ENCODE measurements around the gene TENM4. TPM values are rescaled to one million over a fixed set of nuclear protein-coding genes. Genes with fewer than 3 reads are reported as not detected.

The TENM4 gene
- total and polyA plus RNA-seq, 2 of the 8 experiments (the other 6 are each of a cell fraction or from before 2014, with no cell fraction given), result 3.5 to 7.2 TPM

- FAIRE-seq, result peak; percentile 50
- CTCF ChIA-PET (ENCODE audit: partially characterized antibody), result interaction anchor here (0.5 to 7.1 kb wide), 14 partner anchors 10 to 758 kb away, joined by 3 to 85 read pairs (median 3); no protein-coding TSS in a partner anchor
- H3K27me3 ChIP-seq (replicated peaks in 1 of 4; ENCODE audit: control insufficient read depth in 3 of 4, extremely low read depth in 1 of 4, insufficient read depth in 3 of 4, low read length in 3 of 4), result no peaks in the 10 kb centered on the region
- TF ChIP-seq USF2 (IDR thresholded peaks at IDR 0.05; ENCODE audit: low read length) (no peak), MAX (IDR thresholded peaks at IDR 0.05) (no peak), TEAD4 (IDR thresholded peaks at IDR 0.05; ENCODE audit: low read depth, low read length) (peak; percentile 95), EGR1 (IDR thresholded peaks at IDR 0.05; ENCODE audit: borderline replicate concordance, low read depth, low read length) (no peak), FOSL1 (IDR thresholded peaks at IDR 0.05; ENCODE audit: insufficient read depth, low read depth, low read length) (no peak), TCF12 (IDR thresholded peaks at IDR 0.05; ENCODE audit: low read depth, low read length) (no peak), GTF2F1 (IDR thresholded peaks at IDR 0.05; ENCODE audit: borderline replicate concordance, low read depth, low read length) (no peak)
These were observed 353.4 kb downstream of the TENM4 start for GRCh38 chr11:79087238-79087960.

More at GRCh38 chr11:79087238-79087960, 353.4 kb downstream of the TENM4 start:
- H3K79me2 ChIP-seq (ENCODE audit: control insufficient read depth in 1 of 2, insufficient read depth in 2 of 2, low read length in 2 of 2), result no peaks in the 10 kb centered on the region
- peak overlapping the region; percentile 40 for H4K91ac ChIP-seq (replicated peaks; ENCODE audit: insufficient read length, low read length)
- H4K20me1 ChIP-seq (replicated peaks in 1 of 2; ENCODE audit: control insufficient read depth in 1 of 2, insufficient read depth in 2 of 2, low read length in 2 of 2), result no peaks in the 10 kb centered on the region
- peak overlapping the region; percentile 38; the same call in 1 of the 2 replicates for H2BK20ac ChIP-seq (ENCODE audit: low read length)
- 0 out of 2 replicates have a peak overlapping the region, but pooled peaks have one; percentile 48 for H2BK15ac ChIP-seq (ENCODE audit: low read length)
- H3K4me1 ChIP-seq (replicated peaks in 1 of 4; ENCODE audit: control insufficient read depth in 3 of 4, insufficient read depth in 4 of 4, low read length in 3 of 4), result peaks cover 8 to 21% (median 15%) of the 10 kb centered on the region in 4 experiments
- H4K8ac ChIP-seq (ENCODE audit: extremely low read depth, insufficient read depth, low read length), result peak overlapping the region; percentile 92; the same call in 1 of the 2 replicates
- no peak overlapping the region for H2BK120ac ChIP-seq (replicated peaks; ENCODE audit: low read depth, low read length)
- peak overlapping the region; percentile 29 to 43 for H3K4me2 ChIP-seq (ENCODE audit: insufficient read depth in 1 of 2, low read depth in 2 of 2, low read length in 2 of 2)
- H3K4me3 ChIP-seq (ENCODE audit: extremely low read depth in 1 of 4, insufficient read depth in 2 of 4, low read depth in 3 of 4, low read length in 4 of 4), result no peak overlapping the region
- H3K14ac ChIP-seq (ENCODE audit: insufficient read length), result no peak overlapping the region
- no peaks in the 10 kb centered on the region for H3K23me2 ChIP-seq (ENCODE audit: low read depth, low read length)
- H2BK12ac ChIP-seq (ENCODE audit: low read depth, low read length), result no peak overlapping the region; the same call in 1 of the 2 replicates
- no peak overlapping the region for H2AFZ ChIP-seq (ENCODE audit: low read length)
- peak overlapping the region; percentile 54; the same call in 1 of the 2 replicates for H3K18ac ChIP-seq (ENCODE audit: extremely low read depth, low read length)
- H4K5ac ChIP-seq (ENCODE audit: insufficient read length, low read depth, low read length), result no peak overlapping the region
- H3K4ac ChIP-seq (replicated peaks; ENCODE audit: insufficient read length, low read depth, low read length), result no peak overlapping the region
- H3K27ac ChIP-seq (ENCODE audit: low read depth, low read length), result no peak overlapping the region
- no peaks in the 10 kb centered on the region for H3K79me1 ChIP-seq (ENCODE audit: low read depth, low read length)
- H3K9me3 ChIP-seq (ENCODE audit: insufficient read depth in 2 of 2, low read depth in 1 of 2, low read length in 1 of 2), result no peaks in the 10 kb centered on the region
- H3K9ac ChIP-seq (replicated peaks in 1 of 4; ENCODE audit: extremely low read depth in 1 of 4, low read depth in 3 of 4, low read length in 3 of 4), result no peak overlapping the region
- 56% methylated on average over 9 of the region's 9 CpGs; no CpG with 5 or more reads in 1 of the 2 experiments for WGBS, 2 experiments (ENCODE audit: extremely low coverage in 1 of 2, insufficient coverage in 1 of 2, insufficient read length in 1 of 2, insufficient replicate concordance in 2 of 2, low coverage in 1 of 2, low lambda C conversion rate in 2 of 2, missing lambda C conversion rate in 1 of 2)
- H3K56ac ChIP-seq (replicated peaks; ENCODE audit: insufficient read length, low read depth, low read length), result no peak overlapping the region
- no peak overlapping the region for H3K23ac ChIP-seq (ENCODE audit: insufficient read length)
- H2BK5ac ChIP-seq (ENCODE audit: low read depth, low read length), result peak overlapping the region; percentile 53; the same call in 1 of the 2 replicates
- H2AK5ac ChIP-seq (ENCODE audit: low read depth, low read length), result peak overlapping the region; percentile 14; the same call in 1 of the 2 replicates
- POLR2A ChIA-PET (ENCODE audit: partially characterized antibody), result interaction anchor here (0.9 to 1.8 kb wide), 4 partner anchors 10 to 31 kb away, joined by 3 to 6 read pairs (median 4); no protein-coding TSS in a partner anchor
- DNase-seq (ENCODE audit: low read depth in 1 of 2, low spot score in 2 of 2), result peak in 1 of 2 experiments; percentile 29
- H3K36me3 ChIP-seq (ENCODE audit: control insufficient read depth in 2 of 4, insufficient read depth in 4 of 4, low read length in 3 of 4), result no peaks in the 10 kb centered on the region
